Measurements from ENCODE around the gene NCKAP5.
"Not testable (repeated sequence)": the region's sequence is repeated elsewhere in the genome, so short reads cannot be mapped to it uniquely, and the experiment has no call there.

NCKAP5 gene

GRCh38 chr2:132715386-132716351 lies 852.6 kb downstream of the NCKAP5 start:
- DNase-seq = no peak
- no CpG with 5 or more reads among the region's 7 CpGs for WGBS (ENCODE audit: extremely low coverage, insufficient coverage, low lambda C conversion rate)

GRCh38 chr2:132703396-132703795 lies 864.9 kb downstream of the NCKAP5 start:
- H3K4me3 ChIP-seq (ENCODE audit: low read length) = no peak overlapping the region
- H2BK5ac ChIP-seq (ENCODE audit: low read length) = no peak overlapping the region
- WGBS (ENCODE audit: extremely low coverage, insufficient coverage, low lambda C conversion rate) = no CpG with 5 or more reads among the region's 4 CpGs
- no peak for DNase-seq
- no peak overlapping the region for H2BK120ac ChIP-seq (ENCODE audit: low read depth, low read length)
- no peaks in the 10 kb centered on the region for H3K79me1 ChIP-seq (ENCODE audit: low read length)
- H3K56ac ChIP-seq (ENCODE audit: low read length) = no peak overlapping the region
- no peak overlapping the region for H3K4me2 ChIP-seq (ENCODE audit: low read length)
- no peak overlapping the region for H3K27ac ChIP-seq (ENCODE audit: low read depth, low read length)
- no peak overlapping the region for H4K5ac ChIP-seq (ENCODE audit: low read length)
- no peak overlapping the region for H3K9ac ChIP-seq (ENCODE audit: low read length)
- no peak overlapping the region for H3K4ac ChIP-seq (ENCODE audit: low read depth, low read length)
- H4K8ac ChIP-seq (ENCODE audit: low read depth, low read length) = no peak overlapping the region
- no peak overlapping the region for H3K18ac ChIP-seq (ENCODE audit: low read length)
- H3K36me3 ChIP-seq (ENCODE audit: control insufficient read depth, insufficient read depth, low read length) = no peaks in the 10 kb centered on the region
- no peaks in the 10 kb centered on the region for H3K79me2 ChIP-seq (ENCODE audit: control insufficient read depth, insufficient read depth, low read length)
- H2AK5ac ChIP-seq (ENCODE audit: low read length) = no peak overlapping the region
- H3K23ac ChIP-seq (ENCODE audit: low read length) = no peak overlapping the region
- no peaks in the 10 kb centered on the region for H3K27me3 ChIP-seq (ENCODE audit: insufficient read depth, low read length, poor library complexity)
- H2BK15ac ChIP-seq (replicated peaks; ENCODE audit: low read depth) = no peak overlapping the region
- H3K4me1 ChIP-seq (ENCODE audit: control insufficient read depth, low read depth, low read length) = no peaks in the 10 kb centered on the region

More at GRCh38 chr2:132715386-132716351, 852.6 kb downstream of the NCKAP5 start:
- Histone ChIP-seq H4K8ac (ENCODE audit: low read depth, low read length) (no peak overlapping the region), H4K5ac (ENCODE audit: low read length) (no peak overlapping the region), H2BK120ac (ENCODE audit: low read depth, low read length) (no peak overlapping the region), H2AK5ac (ENCODE audit: low read length) (no peak overlapping the region), H3K9ac (ENCODE audit: low read length) (no peak overlapping the region), H3K4me1 (ENCODE audit: control insufficient read depth, low read depth, low read length) (no peaks in the 10 kb centered on the region), H3K27ac (ENCODE audit: low read depth, low read length) (no peak overlapping the region), H3K27me3 (ENCODE audit: insufficient read depth, low read length, poor library complexity) (no peaks in the 10 kb centered on the region), H3K79me1 (ENCODE audit: low read length) (no peaks in the 10 kb centered on the region), H2BK15ac (replicated peaks; ENCODE audit: low read depth) (no peak overlapping the region), H3K4me2 (ENCODE audit: low read length) (no peak overlapping the region), H2BK5ac (ENCODE audit: low read length) (no peak overlapping the region), H3K56ac (ENCODE audit: low read length) (no peak overlapping the region), H3K4ac (ENCODE audit: low read depth, low read length) (no peak overlapping the region), H3K4me3 (ENCODE audit: low read length) (no peak overlapping the region), H3K79me2 (ENCODE audit: control insufficient read depth, insufficient read depth, low read length) (no peaks in the 10 kb centered on the region), H3K36me3 (ENCODE audit: control insufficient read depth, insufficient read depth, low read length) (no peaks in the 10 kb centered on the region), H3K18ac (ENCODE audit: low read length) (no peak overlapping the region), H3K23ac (ENCODE audit: low read length) (no peak overlapping the region)

DNA sequence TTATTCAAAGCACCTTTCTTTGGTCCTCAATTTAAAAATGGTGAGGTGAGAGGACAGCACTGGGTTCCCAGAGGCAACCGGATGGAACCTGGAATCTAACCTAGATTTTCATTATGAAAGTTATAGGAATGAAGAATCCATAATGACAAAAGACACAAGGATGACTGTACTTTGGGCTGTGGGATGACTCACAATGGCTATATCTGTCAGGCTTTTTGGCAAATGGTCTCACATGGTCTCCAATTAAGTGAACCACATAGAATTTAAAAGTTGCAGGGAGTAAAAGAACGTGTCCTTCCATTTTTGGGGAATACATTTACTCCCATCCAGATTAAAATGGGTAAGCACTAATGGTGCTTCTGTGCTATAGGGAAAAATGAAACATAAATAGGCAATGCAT lies 866.5 kb downstream of the NCKAP5 start:
- Histone ChIP-seq H3K4ac (ENCODE audit: low read depth, low read length) (no peak overlapping the region), H2AK5ac (ENCODE audit: low read length) (no peak overlapping the region), H3K18ac (ENCODE audit: low read length) (no peak overlapping the region), H3K4me1 (ENCODE audit: control insufficient read depth, low read depth, low read length) (no peaks in the 10 kb centered on the region), H3K79me2 (ENCODE audit: control insufficient read depth, insufficient read depth, low read length) (no peaks in the 10 kb centered on the region), H3K4me2 (ENCODE audit: low read length) (no peak overlapping the region), H4K5ac (ENCODE audit: low read length) (no peak overlapping the region), H3K36me3 (ENCODE audit: control insufficient read depth, insufficient read depth, low read length) (no peaks in the 10 kb centered on the region), H3K9ac (ENCODE audit: low read length) (no peak overlapping the region), H2BK15ac (replicated peaks; ENCODE audit: low read depth) (no peak overlapping the region), H3K27me3 (ENCODE audit: insufficient read depth, low read length, poor library complexity) (no peaks in the 10 kb centered on the region), H2BK5ac (ENCODE audit: low read length) (no peak overlapping the region), H2BK120ac (ENCODE audit: low read depth, low read length) (no peak overlapping the region), H3K79me1 (ENCODE audit: low read length) (no peaks in the 10 kb centered on the region), H3K56ac (ENCODE audit: low read length) (no peak overlapping the region), H3K4me3 (ENCODE audit: low read length) (no peak overlapping the region), H4K8ac (ENCODE audit: low read depth, low read length) (no peak overlapping the region), H3K23ac (ENCODE audit: low read length) (no peak overlapping the region), H3K27ac (ENCODE audit: low read depth, low read length) (no peak overlapping the region)
- no CpG with 5 or more reads among the region's 2 CpGs for WGBS (ENCODE audit: extremely low coverage, insufficient coverage, low lambda C conversion rate)
- DNase-seq = no peak

DNA sequence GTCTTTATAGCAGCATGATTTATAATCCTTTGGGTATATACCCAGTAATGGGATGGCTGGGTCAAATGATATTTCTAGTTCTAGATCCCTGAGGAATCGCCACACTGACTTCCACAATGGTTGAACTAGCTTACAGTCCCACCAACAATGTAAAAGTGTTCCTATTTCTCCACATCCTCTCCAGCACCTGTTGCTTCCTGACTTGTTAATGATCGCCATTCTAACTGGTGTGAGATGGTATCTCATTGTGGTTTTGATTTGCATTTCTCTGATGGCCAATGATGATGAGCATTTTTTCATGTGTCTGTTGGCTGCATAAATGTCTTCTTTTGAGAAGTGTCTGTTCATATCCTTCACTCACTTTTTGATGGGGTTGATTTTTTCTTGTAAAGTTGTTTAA lies 868.5 kb downstream of the NCKAP5 start:
- H2AK5ac ChIP-seq (ENCODE audit: low read length); H4K8ac ChIP-seq (ENCODE audit: low read depth, low read length); DNase-seq; H3K27me3 ChIP-seq (ENCODE audit: insufficient read depth, low read length, poor library complexity); H2BK15ac ChIP-seq (replicated peaks; ENCODE audit: low read depth); H3K56ac ChIP-seq (ENCODE audit: low read length); H3K4me1 ChIP-seq (ENCODE audit: control insufficient read depth, low read depth, low read length); H2BK120ac ChIP-seq (ENCODE audit: low read depth, low read length); H3K9ac ChIP-seq (ENCODE audit: low read length); H3K4me2 ChIP-seq (ENCODE audit: low read length); H3K27ac ChIP-seq (ENCODE audit: low read depth, low read length); H3K4ac ChIP-seq (ENCODE audit: low read depth, low read length); H3K79me2 ChIP-seq (ENCODE audit: control insufficient read depth, insufficient read depth, low read length); H4K5ac ChIP-seq (ENCODE audit: low read length); H3K79me1 ChIP-seq (ENCODE audit: low read length); H3K23ac ChIP-seq (ENCODE audit: low read length); H2BK5ac ChIP-seq (ENCODE audit: low read length); H3K4me3 ChIP-seq (ENCODE audit: low read length); H3K36me3 ChIP-seq (ENCODE audit: control insufficient read depth, insufficient read depth, low read length); H3K18ac ChIP-seq (ENCODE audit: low read length): not testable (repeated sequence)
- no CpG with 5 or more reads among the region's 2 CpGs for WGBS (ENCODE audit: extremely low coverage, insufficient coverage, low lambda C conversion rate)

GRCh38 chr2:132698347-132698746 lies 869.9 kb downstream of the NCKAP5 start:
- H3K79me2 ChIP-seq (ENCODE audit: control insufficient read depth, insufficient read depth, low read length); H4K8ac ChIP-seq (ENCODE audit: low read depth, low read length); H3K9ac ChIP-seq (ENCODE audit: low read length); H3K79me1 ChIP-seq (ENCODE audit: low read length); H3K4me2 ChIP-seq (ENCODE audit: low read length); H3K4me1 ChIP-seq (ENCODE audit: control insufficient read depth, low read depth, low read length); H3K27ac ChIP-seq (ENCODE audit: low read depth, low read length); H3K23ac ChIP-seq (ENCODE audit: low read length); H2AK5ac ChIP-seq (ENCODE audit: low read length); H4K5ac ChIP-seq (ENCODE audit: low read length); H3K27me3 ChIP-seq (ENCODE audit: insufficient read depth, low read length, poor library complexity); DNase-seq; H3K4me3 ChIP-seq (ENCODE audit: low read length); H3K36me3 ChIP-seq (ENCODE audit: control insufficient read depth, insufficient read depth, low read length); H3K4ac ChIP-seq (ENCODE audit: low read depth, low read length); H2BK120ac ChIP-seq (ENCODE audit: low read depth, low read length); H2BK5ac ChIP-seq (ENCODE audit: low read length); H2BK15ac ChIP-seq (replicated peaks; ENCODE audit: low read depth); H3K56ac ChIP-seq (ENCODE audit: low read length); H3K18ac ChIP-seq (ENCODE audit: low read length): not testable (repeated sequence)
- no CpG with 5 or more reads among the region's 3 CpGs for WGBS (ENCODE audit: extremely low coverage, insufficient coverage, low lambda C conversion rate)
